OCI-LY7 (cell line): Measurements from ENCODE around the gene PSMD5. TPM values are rescaled to one million over a fixed set of nuclear protein-coding genes. Genes with fewer than 3 reads are reported as not detected.

ENCODE experiments used
- BruUV-seq: library from RNA; stranded (reverse); fragments of 400-500 nt; replicated peaks from 2 replicates; lab custom pipeline; 2021; lab: Mats Ljungman, UMichigan
- CTCF ChIA-PET: fragments of 300-600 bp; sonication (Branson Sonifier 250); formaldehyde crosslinking; loops from one replicate; lab custom pipeline; 2022; ENCODE audit warnings: antibody characterized with exemption; ENCODE audit not compliant: unreplicated experiment; lab: Charles Lee
- POLR2A ChIA-PET: fragments of 300-600 bp; sonication (Branson Sonifier 250); formaldehyde crosslinking; loops from one replicate; lab custom pipeline; 2022; ENCODE audit warnings: antibody characterized with exemption; lab: Charles Lee
- DNase-seq: peaks from one replicate; pipeline ENCODE4 v3.0.0-alpha.2; 2015; ENCODE audit warnings: low spot score
- H2AFZ ChIP-seq: fragments of 200-600 bp; sonication (generic), shearing (Covaris generic); 2 replicates; pipeline ENCODE4 v1.6.1; 2014; ENCODE audit warnings: mild to moderate bottlenecking, antibody characterized with exemption, low read length, moderate library complexity
- H3K27ac ChIP-seq: fragments of 200-600 bp; sonication (generic); 2 replicates; pipeline ENCODE4 v1.5.1; 2014; ENCODE audit warnings: mixed run types, low read depth, mild to moderate bottlenecking, moderate library complexity, low read length, inconsistent platforms; ENCODE audit not compliant: poor library complexity, severe bottlenecking
- H3K36me3 ChIP-seq: fragments of 200-600 bp; sonication (generic); 2 replicates; pipeline ENCODE4 v1.6.1; 2014; ENCODE audit warnings: mild to moderate bottlenecking, antibody characterized with exemption, low read length, moderate library complexity, mixed read lengths; ENCODE audit not compliant: insufficient read depth
- H3K4me1 ChIP-seq: fragments of 200-600 bp; sonication (generic); 2 replicates; pipeline ENCODE4 v1.5.1; 2014; ENCODE audit warnings: mild to moderate bottlenecking, low read length; ENCODE audit not compliant: insufficient read depth, poor library complexity, severe bottlenecking
- H3K4me2 ChIP-seq: fragments of 200-600 bp; sonication (generic); 2 replicates; pipeline ENCODE4 v1.6.1; 2014; ENCODE audit warnings: mild to moderate bottlenecking, low read length
- H3K4me3 ChIP-seq: fragments of 200-600 bp; sonication (generic); 2 replicates; pipeline ENCODE4 v1.5.1; 2014; ENCODE audit warnings: mild to moderate bottlenecking, low read depth, low read length; ENCODE audit not compliant: poor library complexity, severe bottlenecking
- H3K79me2 ChIP-seq: fragments of 200-600 bp; sonication (generic); 2 replicates; pipeline ENCODE4 v1.6.1; 2016; ENCODE audit warnings: low read depth, mild to moderate bottlenecking, low read length, moderate library complexity, mixed read lengths; ENCODE audit not compliant: insufficient read depth
- H3K9me2 ChIP-seq: fragments of 200-600 bp; sonication (generic); 2 replicates; pipeline ENCODE4 v1.6.1; 2016; ENCODE audit warnings: mild to moderate bottlenecking, low read length, mixed read lengths; ENCODE audit not compliant: insufficient read depth
- H3K9me3 ChIP-seq: fragments of 200-600 bp; sonication (generic); 2 replicates; pipeline ENCODE4 v1.6.1; 2014; ENCODE audit warnings: mild to moderate bottlenecking, mixed run types, low read length, mixed read lengths
- H4K20me1 ChIP-seq: fragments of 200-600 bp; sonication (generic); 2 replicates; pipeline ENCODE4 v1.6.1; 2014; ENCODE audit warnings: mild to moderate bottlenecking, antibody characterized with exemption, low read length, moderate library complexity, mixed read lengths; ENCODE audit not compliant: insufficient read depth
- CTCF ChIP-seq: fragments of 200-600 bp; sonication (generic); conservative IDR thresholded peaks from 2 replicates; pipeline ENCODE4 v1.5.1; 2014; ENCODE audit warnings: mild to moderate bottlenecking, antibody characterized with exemption, low read length, moderate library complexity, mixed read lengths
- EZH2phosphoT487 ChIP-seq: fragments of 200-600 bp; sonication (generic); IDR thresholded peaks from 2 replicates; pipeline ENCODE4 v1.6.1; 2018; ENCODE audit warnings: low read depth, borderline replicate concordance, mild to moderate bottlenecking, mixed run types, antibody characterized with exemption, low read length, moderate library complexity, mixed read lengths
- intact Hi-C: fragments of 100-400 bp; cut with micrococcal nuclease; formaldehyde crosslinking; loops from one replicate; pipeline ENCODE4 v1.10.0; 2022; ENCODE audit not compliant: unreplicated experiment
- total RNA-seq, 2 experiments: library from RNA; depleted of rRNA in 1 of 2; stranded (reverse); fragments of >200 nt in 1 of 2; shearing (Covaris generic) in 1 of 2; gene quantifications; 2 replicates each; pipeline ENCODE4 v1.2.3, GENCODE V29; 2014 to 2022

The PSMD5 gene
- total RNA-seq, 2 experiments from 2014 or later: 12.0 to 33.3 TPM

- Histone ChIP-seq H3K9me2 (no peaks in the 10 kb centered on the region), H2AFZ (no peak overlapping the region), H3K4me2 (no peak overlapping the region), H3K9me3 (no peaks in the 10 kb centered on the region), H4K20me1 (no peaks in the 10 kb centered on the region), H3K36me3 (peaks cover 21% of the 10 kb centered on the region), H3K4me1 (peaks cover 29% of the 10 kb centered on the region), H3K79me2 (peaks cover 38% of the 10 kb centered on the region; the same call in 1 of the 2 replicates), H3K4me3 (no peak overlapping the region), H3K27ac (no peak overlapping the region)
- no peak for TF ChIP-seq EZH2phosphoT487
- no peak for DNase-seq
- ChIA-PET POLR2A (interaction anchor here (1.2 kb wide), 1 partner anchor 9 kb away, joined by 3 read pairs; no protein-coding TSS in a partner anchor), CTCF (no interaction called here)
- intact Hi-C loops: no loop called here
- BruUV-seq: no TSS peak
Observed at GRCh38 chr9:120845255-120845654, 2.5 kb upstream of the PSMD5 start.

GRCh38 chr9:120841930-120842684 is 615 bp downstream of the PSMD5 start:
- H3K4me2 ChIP-seq: peak overlapping the region; percentile 89
- TSS peak; percentile 63 for BruUV-seq
- H3K27ac ChIP-seq: peak overlapping the region; percentile 59
- H3K36me3 ChIP-seq: peaks cover 45% of the 10 kb centered on the region
- intact Hi-C loops: no loop called here
- H3K9me3 ChIP-seq: no peaks in the 10 kb centered on the region
- H3K4me1 ChIP-seq: peaks cover 35% of the 10 kb centered on the region
- TF ChIP-seq EZH2phosphoT487: no peak
- no peak for TF ChIP-seq CTCF
- ChIA-PET POLR2A (interaction anchor here (0.7 to 1.0 kb wide), 4 partner anchors 14 to 51 kb away, joined by 3 to 5 read pairs (median 4); no protein-coding TSS in a partner anchor), CTCF (no interaction called here)
- DNase-seq: peak; percentile 28
- H2AFZ ChIP-seq: peak overlapping the region; percentile 85
- no peaks in the 10 kb centered on the region for H3K9me2 ChIP-seq
- H3K79me2 ChIP-seq: peaks cover 58% of the 10 kb centered on the region; the same call in 1 of the 2 replicates
- peak overlapping the region; percentile 93 for H3K4me3 ChIP-seq
- no peaks in the 10 kb centered on the region for H4K20me1 ChIP-seq

GRCh38 chr9:120839146-120839545 is 3.6 kb downstream of the PSMD5 start:
- ChIA-PET POLR2A (interaction anchor here (0.7 kb wide), 1 partner anchor 11 kb away, joined by 5 read pairs; no protein-coding TSS in a partner anchor), CTCF (no interaction called here)
- TF ChIP-seq CTCF (no peak), EZH2phosphoT487 (no peak)
- no peaks in the 10 kb centered on the region for H3K9me2 ChIP-seq
- H2AFZ ChIP-seq: no peak overlapping the region
- intact Hi-C loops: no loop called here
- no TSS peak for BruUV-seq
- no peaks in the 10 kb centered on the region for H4K20me1 ChIP-seq
- no peak for DNase-seq
- no peak overlapping the region for H3K4me3 ChIP-seq
- H3K9me3 ChIP-seq: no peaks in the 10 kb centered on the region
- H3K79me2 ChIP-seq: peaks cover 51% of the 10 kb centered on the region; the same call in 1 of the 2 replicates
- H3K4me2 ChIP-seq: no peak overlapping the region
- peaks cover 29% of the 10 kb centered on the region for H3K4me1 ChIP-seq
- peaks cover 50% of the 10 kb centered on the region for H3K36me3 ChIP-seq
- H3K27ac ChIP-seq: no peak overlapping the region
